Cardiac fibroblast (primary cell): ENCODE results near the gene PEX14.

ENCODE experiments used
- DNase-seq, 2 donors: peaks; one replicate each; pipeline versions ENCODE4 v3.0.0 to v3.0.0-alpha.2; 2010; ENCODE audit warnings: low read depth in 2 of 2
- H3K4me3 ChIP-seq, 2 donors: replicated peaks in 1 of 2; 1 replicate in 1 of 2; 2 replicates in 1 of 2; pipeline ENCODE4 v1.5.1; 2011; ENCODE audit warnings: low read depth in 2 of 2, low read length in 2 of 2, mild to moderate bottlenecking in 2 of 2, moderate library complexity in 1 of 2
- CTCF ChIP-seq: IDR thresholded peaks from one replicate; pipeline ENCODE4 v1.5.1; 2011; ENCODE audit warnings: low read depth, mild to moderate bottlenecking, low read length, inconsistent platforms

The PEX14 gene

GRCh38 chr1:10591010-10591409, 116.3 kb downstream of the PEX14 start:
- no peak for DNase-seq
- no peak for TF ChIP-seq CTCF
- H3K4me3 ChIP-seq, result no peak overlapping the region

DNA sequence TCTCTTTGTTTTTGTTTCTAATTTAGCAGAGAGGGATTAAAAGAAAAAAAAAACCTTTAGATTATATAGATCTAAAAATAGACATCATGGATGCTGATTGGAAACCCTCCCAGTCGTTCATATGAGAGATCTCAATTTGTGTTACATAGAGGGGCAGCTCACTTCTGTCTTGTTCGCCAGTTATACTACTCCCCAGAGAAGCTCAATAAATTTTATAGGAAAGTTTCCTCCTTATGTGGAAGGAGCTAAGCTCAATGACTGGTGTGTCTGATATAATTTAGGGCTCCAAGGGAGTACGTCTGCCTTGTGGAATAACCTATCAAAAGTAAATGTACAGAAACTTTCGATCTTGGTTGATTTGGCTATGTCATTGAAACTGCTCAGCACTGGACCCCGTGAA, 117.6 kb downstream of the PEX14 start:
- no peak overlapping the region for H3K4me3 ChIP-seq
- DNase-seq, result no peak
- no peak for TF ChIP-seq CTCF

DNA sequence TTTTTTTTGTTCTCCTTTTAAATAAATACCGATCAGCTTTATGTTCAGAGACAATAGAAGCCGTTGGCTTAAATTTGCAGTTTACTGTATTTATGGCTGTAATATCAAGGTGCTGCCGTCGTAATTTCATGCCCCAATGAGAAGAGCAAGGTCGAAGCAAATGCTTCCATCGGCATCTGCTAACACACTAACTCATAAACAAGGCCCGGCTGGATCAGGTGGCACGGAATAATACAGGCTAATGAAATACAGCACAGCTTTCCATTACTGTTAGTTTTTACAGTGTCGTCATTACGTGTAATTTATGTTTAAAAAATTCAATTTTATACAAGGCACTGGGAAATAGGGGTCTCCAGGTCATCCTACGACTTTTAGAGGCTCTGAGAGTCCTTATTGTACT, 119.0 kb downstream of the PEX14 start:
- no peak overlapping the region for H3K4me3 ChIP-seq
- no peak for TF ChIP-seq CTCF
- no peak for DNase-seq

DNA sequence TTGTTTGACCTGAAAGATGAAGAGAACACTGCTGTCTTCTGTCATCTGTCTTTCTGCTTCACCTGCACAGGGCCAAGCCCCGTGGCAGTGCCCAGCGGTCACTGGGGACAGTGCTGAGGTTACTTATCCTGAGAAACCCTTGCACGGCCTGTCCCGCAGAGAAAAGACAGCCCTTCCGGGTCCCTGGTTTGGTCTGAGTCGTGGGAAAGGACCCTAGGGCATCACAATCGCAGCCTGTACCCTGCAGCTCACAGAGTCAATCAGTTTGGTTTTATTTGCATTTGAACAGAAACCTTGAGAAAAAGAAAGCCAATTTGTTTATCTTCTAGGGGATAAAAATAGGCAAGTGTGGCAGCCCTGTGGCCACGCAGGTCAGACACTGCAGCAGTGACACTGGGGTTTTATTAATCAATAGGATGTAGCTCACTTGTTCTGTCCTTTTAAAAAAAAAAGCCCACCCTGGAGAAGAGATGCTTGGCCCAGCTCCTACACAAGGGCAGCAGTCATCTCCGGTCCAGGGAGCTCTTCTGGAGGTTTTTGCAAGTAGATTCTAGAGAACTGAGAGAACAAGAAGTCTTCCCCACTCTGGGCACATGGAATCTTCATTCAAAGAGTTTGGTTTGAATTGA, 120.0 kb downstream of the PEX14 start:
- no peak for TF ChIP-seq CTCF
- no peak for DNase-seq
- H3K4me3 ChIP-seq, result no peak overlapping the region

- no peak overlapping the region for H3K4me3 ChIP-seq
- TF ChIP-seq CTCF, result no peak
- DNase-seq, result no peak
Observed at GRCh38 chr1:10596780-10597179, 122.0 kb downstream of the PEX14 start.

- no peak for TF ChIP-seq CTCF
- DNase-seq, result no peak
- no peak overlapping the region for H3K4me3 ChIP-seq
Observed at GRCh38 chr1:10597492-10598388, 123.0 kb downstream of the PEX14 start.
